ENCODE results near the gene AK2. TPM values are rescaled to one million over a fixed set of nuclear protein-coding genes. Genes with fewer than 3 reads are reported as not detected.

Gene AK2
- total RNA-seq, 1 experiment from 2014 or later = 159 TPM

GRCh38 chr1:32962248-32962896, 74.3 kb downstream of the AK2 start:
- H3K18ac ChIP-seq (ENCODE audit: insufficient read length, low read depth, low read length) = no peak overlapping the region
- H3K56ac ChIP-seq (ENCODE audit: insufficient read length, low read depth, low read length) = no peak overlapping the region
- TF ChIP-seq CTCF (conservative IDR thresholded peaks at IDR 0.05) = no peak
- Mint-ChIP-seq H3K36me3 (ENCODE audit: insufficient read depth in 1 of 3, low read depth in 3 of 3) (0 out of 7 replicates have a peak, but pooled peaks cover 0 to 3% (median 0%) of the 10 kb centered on the region in 3 experiments), H3K4me3 (peak overlapping the region; percentile 77 to 88), H3K27ac (no peak overlapping the region), H3K9me3 (0 out of 5 replicates have a peak, but pooled peaks cover 0 to 2% of the 10 kb centered on the region in 2 experiments), H3K4me1 (peaks cover 18 to 20% of the 10 kb centered on the region in 2 experiments), H3K27me3 (ENCODE audit: low read depth) (peaks cover 13% of the 10 kb centered on the region)
- no peak overlapping the region for H4K5ac ChIP-seq (ENCODE audit: insufficient read length, low read depth, low read length)
- H3K4me2 ChIP-seq (ENCODE audit: insufficient read depth, insufficient read length, low read length) = peak overlapping the region; percentile 76
- 0 out of 2 replicates have a peak, but pooled peaks cover 4% of the 10 kb centered on the region for H3K4me1 ChIP-seq (ENCODE audit: insufficient read depth, low read length)
- H2AFZ ChIP-seq (ENCODE audit: low read length) = no peak overlapping the region
- H3K79me1 ChIP-seq (ENCODE audit: insufficient read depth, low read depth, low read length, poor library complexity, severe bottlenecking) = no peaks in the 10 kb centered on the region
- no peaks in the 10 kb centered on the region for H3K23me2 ChIP-seq (ENCODE audit: insufficient read length, low read depth, low read length, poor library complexity, severe bottlenecking)
- no peaks in the 10 kb centered on the region; the same call in 1 of the 2 replicates for H3K79me2 ChIP-seq (ENCODE audit: insufficient read depth, low read length)
- H2BK5ac ChIP-seq (ENCODE audit: insufficient read length, low read length) = no peak overlapping the region
- H2BK120ac ChIP-seq (ENCODE audit: low read depth, low read length, poor library complexity, severe bottlenecking) = no peak overlapping the region
- H3K9ac ChIP-seq (ENCODE audit: extremely low read depth, insufficient read length, low read length) = no peak overlapping the region
- no CpG with 5 or more reads among the region's 6 CpGs for WGBS (ENCODE audit: extremely low coverage, insufficient read length, low lambda C conversion rate)
- DNase-seq = no peak
- H3K14ac ChIP-seq (ENCODE audit: insufficient read depth, low read length) = no peak overlapping the region
- H2BK12ac ChIP-seq (ENCODE audit: insufficient read length, low read depth, low read length) = no peak overlapping the region
- no peaks in the 10 kb centered on the region for H3K9me3 ChIP-seq (ENCODE audit: control insufficient read depth, low read depth, low read length)
- no peak overlapping the region for H4K91ac ChIP-seq (ENCODE audit: insufficient read length, low read depth, low read length)
- no peak overlapping the region for H2AK5ac ChIP-seq (ENCODE audit: insufficient read length, low read length)
- H3K23ac ChIP-seq (ENCODE audit: insufficient read length, low read depth, low read length) = no peak overlapping the region
- H2BK20ac ChIP-seq (ENCODE audit: low read depth, low read length, poor library complexity, severe bottlenecking) = no peak overlapping the region
- H4K20me1 ChIP-seq (ENCODE audit: control insufficient read depth, insufficient read depth, insufficient read length) = no peaks in the 10 kb centered on the region
- no peak overlapping the region for H3T11ph ChIP-seq (ENCODE audit: low read length)
- no peak overlapping the region for H3K27ac ChIP-seq (ENCODE audit: insufficient read length, low read depth, low read length)
- H3K4ac ChIP-seq (ENCODE audit: low read depth, low read length) = no peak overlapping the region
- H3K27me3 ChIP-seq (ENCODE audit: insufficient read depth, low read length) = no peaks in the 10 kb centered on the region
- H2BK15ac ChIP-seq (ENCODE audit: low read depth, low read length) = no peak overlapping the region
- no peak overlapping the region for H4K8ac ChIP-seq (replicated peaks; ENCODE audit: insufficient read length, low read depth, low read length)
